SKM-1 (cell line): Measurements from ENCODE around the gene STXBP6.
"Not testable (repeated sequence)": the region's sequence is repeated elsewhere in the genome, so short reads cannot be mapped to it uniquely, and the experiment has no call there.

Source experiments
- DNase-seq: peaks from one replicate; lab custom pipeline; 2025; ENCODE audit not compliant: unreplicated experiment; lab: John Stamatoyannopoulos, UW

Gene STXBP6

GRCh38 chr14:24838945-24839616 is 210.9 kb downstream of the STXBP6 start:
- no peak for DNase-seq

- no peak for DNase-seq
Measured at GRCh38 chr14:24837280-24838046, 212.5 kb downstream of the STXBP6 start.

GRCh38 chr14:24836324-24836723 is 213.6 kb downstream of the STXBP6 start:
- not testable (repeated sequence) for DNase-seq

GRCh38 chr14:24834956-24835355 is 215.0 kb downstream of the STXBP6 start:
- no peak for DNase-seq

- DNase-seq = no peak
Measured at GRCh38 chr14:24833385-24833784, 216.6 kb downstream of the STXBP6 start.

- no peak for DNase-seq
Measured at GRCh38 chr14:24831677-24832076, 218.3 kb downstream of the STXBP6 start.

- no peak for DNase-seq
Measured at GRCh38 chr14:24829862-24830261, 220.1 kb downstream of the STXBP6 start.

GRCh38 chr14:24828486-24828885 is 221.5 kb downstream of the STXBP6 start:
- no peak for DNase-seq

- DNase-seq = no peak
Measured at GRCh38 chr14:24826390-24826789, 223.6 kb downstream of the STXBP6 start.

- DNase-seq = no peak
Measured at GRCh38 chr14:24820616-24821015, 229.3 kb downstream of the STXBP6 start.

GRCh38 chr14:24818823-24819341 is 231.1 kb downstream of the STXBP6 start:
- no peak for DNase-seq

GRCh38 chr14:24818058-24818822 is 231.7 kb downstream of the STXBP6 start:
- no peak for DNase-seq

- DNase-seq = no peak
Measured at GRCh38 chr14:24817212-24818057, 232.5 kb downstream of the STXBP6 start.

- DNase-seq = no peak
Measured at GRCh38 chr14:24816929-24817211, 233.1 kb downstream of the STXBP6 start.

GRCh38 chr14:24816011-24816928 is 233.7 kb downstream of the STXBP6 start:
- no peak for DNase-seq

GRCh38 chr14:24815543-24815942 is 234.4 kb downstream of the STXBP6 start:
- no peak for DNase-seq

GRCh38 chr14:24814944-24815343 is 235.0 kb downstream of the STXBP6 start:
- DNase-seq = no peak

- DNase-seq = no peak
Measured at GRCh38 chr14:24814346-24814745, 235.6 kb downstream of the STXBP6 start.

GRCh38 chr14:24813819-24814259 is 236.1 kb downstream of the STXBP6 start:
- no peak for DNase-seq
